Gastroesophageal sphincter (tissue), 3 donors: ENCODE results near the gene CFAP99.

Experiments
- CTCF ChIP-seq, 4 experiments: fragments of 200-600 bp in 2 of 4; fragments of 450-650 bp in 2 of 4; sonication (generic) in 1 of 4; IDR thresholded peaks; one replicate each; pipeline ENCODE4 v1.5.1; 2017 to 2019; ENCODE audit warnings: antibody characterized with exemption in 4 of 4, mild to moderate bottlenecking in 2 of 4, moderate library complexity in 2 of 4
- EP300 ChIP-seq: sonication (generic); formaldehyde crosslinking; IDR thresholded peaks from one replicate; pipeline ENCODE4 v1.6.1; 2017; ENCODE audit warnings: antibody characterized with exemption, mild to moderate bottlenecking
- POLR2A ChIP-seq, 2 donors: fragments of 450-650 bp; IDR thresholded peaks; one replicate each; pipeline ENCODE4 v1.6.1; 2017; ENCODE audit warnings: antibody characterized with exemption in 2 of 2, mild to moderate bottlenecking in 2 of 2, moderate library complexity in 1 of 2
- POLR2AphosphoS5 ChIP-seq: sonication (generic); formaldehyde crosslinking; IDR thresholded peaks from one replicate; pipeline ENCODE4 v1.6.1; 2017; ENCODE audit warnings: antibody characterized with exemption

- TF ChIP-seq CTCF (IDR thresholded peaks at IDR 0.05) (no peak), POLR2A (IDR thresholded peaks at IDR 0.05) (no peak), EP300 (no peak), POLR2AphosphoS5 (no peak)
These were observed 9.4 kb upstream of the CFAP99 start for GRCh38 chr4:2409381-2409783.
